SK-N-SH (cell line): ENCODE measurements around the gene NR6A1. TPM values are rescaled to one million over a fixed set of nuclear protein-coding genes. Genes with fewer than 3 reads are reported as not detected.

Experiments
- CTCF ChIA-PET: fragments of 300-600, 350-600 bp; formaldehyde crosslinking; extraction: SDS; loops from one replicate; lab custom pipeline; 2021; lab: Yijun Ruan, JAX
- POLR2A ChIA-PET: fragments of 350-600 bp; sonication (Branson Sonifier 250); formaldehyde crosslinking; extraction: SDS; loops from one replicate; lab custom pipeline; 2020; ENCODE audit warnings: antibody characterized with exemption, inconsistent platforms; lab: Yijun Ruan, JAX
- DNase-seq: peaks from one replicate; pipeline ENCODE4 v3.0.0; 2012
- H2AFZ ChIP-seq: fragments of 200-600 bp; sonication (generic); 2 replicates; pipeline ENCODE4 v1.8.1; 2016; ENCODE audit warnings: antibody characterized with exemption, mild to moderate bottlenecking, low read depth
- H3F3A ChIP-seq: fragments of 200-600 bp; sonication (generic); replicated peaks from 2 replicates; pipeline ENCODE3; 2016; ENCODE audit warnings: antibody characterized with exemption, mild to moderate bottlenecking; ENCODE audit not compliant: insufficient read depth
- H3K27ac ChIP-seq, 2 experiments: fragments of 200-500 bp in 1 of 2; fragments of 200-600 bp in 1 of 2; sonication (Bioruptor generic) in 1 of 2; sonication (generic), shearing (Covaris generic) in 1 of 2; 2 replicates each; pipeline versions ENCODE4 v1.5.1 to v1.6.1; 2014 to 2016; ENCODE audit warnings: low read depth in 2 of 2, inconsistent platforms in 1 of 2, low read length in 1 of 2, mild to moderate bottlenecking in 1 of 2, mixed read lengths in 1 of 2
- H3K27me3 ChIP-seq: fragments of 200-600 bp; sonication (generic), shearing (Covaris generic); 2 replicates; pipeline ENCODE4 v1.6.1; 2016; ENCODE audit warnings: mixed run types; ENCODE audit not compliant: insufficient read depth
- H3K36me3 ChIP-seq, 2 experiments: fragments of 200-500 bp in 1 of 2; fragments of 200-600 bp in 1 of 2; sonication (Bioruptor generic) in 1 of 2; sonication (generic) in 1 of 2; replicated peaks in 1 of 2; 2 replicates each; pipeline versions ENCODE3 to v1.5.1; 2014 to 2016; ENCODE audit warnings: low read length in 1 of 2, mild to moderate bottlenecking in 1 of 2; ENCODE audit not compliant: insufficient read depth in 2 of 2, control insufficient read depth in 1 of 2
- H3K4me1 ChIP-seq, 2 experiments: fragments of 200-500 bp in 1 of 2; fragments of 200-600 bp in 1 of 2; sonication (Bioruptor generic) in 1 of 2; sonication (generic), shearing (Covaris generic) in 1 of 2; 2 replicates each; pipeline versions ENCODE4 v1.5.1 to v1.6.1; 2014 to 2016; ENCODE audit warnings: low read depth in 1 of 2, low read length in 1 of 2, mixed run types in 1 of 2; ENCODE audit not compliant: insufficient read depth in 2 of 2, control insufficient read depth in 1 of 2
- H3K4me2 ChIP-seq: fragments of 200-600 bp; sonication (generic), shearing (Covaris generic); 2 replicates; pipeline ENCODE4 v1.6.1; 2017; ENCODE audit warnings: mixed run types
- H3K4me3 ChIP-seq, 2 experiments: fragments of 200-500 bp in 1 of 2; fragments of 200-600 bp in 1 of 2; sonication (Bioruptor generic) in 1 of 2; sonication (generic), shearing (Covaris generic) in 1 of 2; 2 replicates each; pipeline versions ENCODE4 v1.5.1 to v1.8.1; 2014 to 2016; ENCODE audit warnings: low read depth in 2 of 2, inconsistent platforms in 1 of 2, low read length in 1 of 2, mild to moderate bottlenecking in 1 of 2, mixed read lengths in 1 of 2, moderate library complexity in 1 of 2
- H3K79me2 ChIP-seq: fragments of 200-600 bp; sonication (generic); 2 replicates; pipeline ENCODE4 v1.8.1; 2017; ENCODE audit warnings: mild to moderate bottlenecking; ENCODE audit not compliant: insufficient read depth
- H3K9ac ChIP-seq: fragments of 200-600 bp; sonication (generic); 2 replicates; pipeline ENCODE4 v1.6.1; 2017; ENCODE audit warnings: mixed run types
- H3K9me2 ChIP-seq: fragments of 200-600 bp; sonication (generic); 2 replicates; pipeline ENCODE4 v1.6.1; 2017; ENCODE audit warnings: mixed run types
- H3K9me3 ChIP-seq: fragments of 200-600 bp; sonication (generic); 2 replicates; pipeline ENCODE4 v1.6.1; 2017; ENCODE audit warnings: mixed run types, mild to moderate bottlenecking, moderate library complexity
- H4K20me1 ChIP-seq: fragments of 200-600 bp; sonication (generic); 2 replicates; pipeline ENCODE4 v1.6.1; 2017; ENCODE audit warnings: mild to moderate bottlenecking, mixed run types; ENCODE audit not compliant: insufficient read depth
- CHD2 ChIP-seq: fragments of 150-350 bp; IDR thresholded peaks from 2 replicates; pipeline ENCODE4 v1.6.1; 2018; ENCODE audit warnings: low read length; ENCODE audit not compliant: partially characterized antibody
- EP300 ChIP-seq, 2 experiments: IDR thresholded peaks; 2 replicates each; pipeline versions ENCODE4 v1.4.0 to v1.6.1; 2012; ENCODE audit warnings: borderline replicate concordance in 1 of 2, low read depth in 1 of 2, low read length in 1 of 2
- FOXJ3 ChIP-seq: sonication (generic); formaldehyde crosslinking; IDR thresholded peaks from 2 replicates; pipeline ENCODE4 v1.5.1; 2020; ENCODE audit warnings: mild to moderate bottlenecking, missing genetic modification reagents
- GABPA ChIP-seq: IDR thresholded peaks from 2 replicates; pipeline ENCODE4 v1.4.0; 2012; ENCODE audit warnings: low read depth, mild to moderate bottlenecking
- MXI1 ChIP-seq: IDR thresholded peaks from 2 replicates; pipeline ENCODE4 v1.6.1; 2012; ENCODE audit warnings: mild to moderate bottlenecking, low read depth, low read length, improper control_type of control experiment
- whole genome bisulfite sequencing: methylation state at CpG from one replicate; pipeline ENCODE4 v1.1.6; 2017; ENCODE audit warnings: low lambda C conversion rate; 5-methylcytosine and 5-hydroxymethylcytosine counted together
- polyA plus RNA-seq, 3 experiments: library from polyadenylated mRNA; depleted of rRNA; stranded (reverse); fragments of >200 nt; gene quantifications; 2 replicates each; pipeline ENCODE4 v1.2.3, GENCODE V29; 2012
- TF ChIP-seq, protein P1 (sequence below): IDR thresholded peaks from 2 replicates; pipeline ENCODE4 v1.6.1; 2012; ENCODE audit warnings: mild to moderate bottlenecking, low read depth, low read length, moderate library complexity

Gene NR6A1
- polyA plus RNA-seq, 1 of the 3 experiments (the other 2 are of a cell fraction), result 1.2 TPM

DNA sequence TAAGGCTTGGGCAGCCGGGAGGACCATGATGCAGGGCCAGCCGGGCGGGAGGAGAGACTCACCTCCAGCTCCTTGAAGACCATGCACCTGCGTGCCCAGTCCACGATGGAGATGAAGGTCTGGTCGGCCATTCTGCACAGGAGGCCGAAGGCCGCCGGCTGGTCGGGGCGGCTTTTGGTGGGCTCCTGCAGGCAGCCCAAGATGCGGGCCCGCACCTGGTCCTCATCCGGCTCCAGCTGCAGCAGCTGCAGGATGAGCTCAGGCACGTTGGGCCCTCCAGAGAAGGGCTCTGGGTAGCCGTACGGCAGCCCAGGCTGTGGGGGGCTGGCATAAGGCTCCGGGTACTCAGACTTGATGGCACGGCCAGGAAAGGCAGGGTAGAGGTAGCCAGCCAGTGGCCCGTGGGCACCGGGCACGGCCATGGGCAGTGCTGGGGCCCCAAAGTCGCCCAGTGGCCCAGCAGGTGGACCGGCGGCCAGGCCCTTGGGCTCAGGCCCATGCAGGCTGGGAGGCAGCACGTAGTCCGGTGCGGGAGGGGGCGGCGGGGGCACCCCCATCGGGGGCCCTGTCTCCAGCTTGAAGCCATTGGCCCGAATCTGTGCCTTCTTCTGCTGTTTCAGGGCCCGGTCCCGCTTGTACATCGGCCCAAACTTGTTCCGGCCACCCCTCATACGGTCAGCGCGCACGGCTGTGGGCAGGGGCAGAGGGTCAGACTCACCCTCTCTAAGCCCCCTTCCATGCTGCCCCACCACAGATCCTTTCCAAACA is 270.9 kb downstream of the NR6A1 start:
- WGBS, result 78% methylated on average over 4 of the region's 40 CpGs
- ChIA-PET POLR2A (no interaction called here), CTCF (interaction anchor here (1.2 to 4.1 kb wide), 3 partner anchors 12 to 51 kb away, joined by 4 to 19 read pairs (median 12); no protein-coding TSS in a partner anchor)
- Histone ChIP-seq H3K9me2 (no peaks in the 10 kb centered on the region), H3K4me3 (no peak overlapping the region), H3K79me2 (no peaks in the 10 kb centered on the region), H3K4me2 (no peak overlapping the region), H3K9me3 (no peaks in the 10 kb centered on the region), H3K9ac (no peak overlapping the region), H3K4me1 (no peaks in the 10 kb centered on the region; a peak in 1 of 4 replicates), H3K27ac (no peak overlapping the region), H2AFZ (no peak overlapping the region), H3F3A (no peaks in the 10 kb centered on the region), H3K36me3 (no peaks in the 10 kb centered on the region), H4K20me1 (no peaks in the 10 kb centered on the region), H3K27me3 (peaks cover 42% of the 10 kb centered on the region)
- TF ChIP-seq GABPA, result no peak
- peak; percentile 14 for DNase-seq

DNA sequence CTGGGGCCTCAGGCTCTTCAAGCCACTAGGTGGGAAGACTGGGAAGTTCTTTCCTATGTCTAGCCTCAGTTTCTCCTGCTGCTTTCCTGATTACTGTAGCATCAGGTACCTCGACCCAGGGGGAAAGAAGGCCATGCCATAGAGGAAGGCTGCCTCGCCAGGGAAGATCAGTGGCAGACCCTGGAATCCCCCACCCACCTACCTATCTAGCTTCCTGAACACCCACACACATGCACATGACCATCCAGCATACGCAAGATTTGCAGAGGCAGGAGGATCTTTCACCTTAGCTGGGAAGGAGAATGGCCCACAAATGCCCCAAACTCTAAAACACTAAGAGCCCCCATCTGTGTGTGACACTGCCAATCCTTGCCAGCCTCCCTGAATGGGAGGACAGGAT is 271.9 kb downstream of the NR6A1 start:
- Histone ChIP-seq H3K9ac (no peak overlapping the region), H3K9me2 (no peaks in the 10 kb centered on the region), H4K20me1 (no peaks in the 10 kb centered on the region), H3F3A (no peaks in the 10 kb centered on the region), H2AFZ (no peak overlapping the region), H3K27me3 (peaks cover 37% of the 10 kb centered on the region), H3K4me3 (no peak overlapping the region), H3K9me3 (no peaks in the 10 kb centered on the region), H3K4me1 (no peaks in the 10 kb centered on the region; a peak in 1 of 4 replicates), H3K4me2 (no peak overlapping the region), H3K79me2 (no peaks in the 10 kb centered on the region), H3K27ac (no peak overlapping the region), H3K36me3 (no peaks in the 10 kb centered on the region)
- ChIA-PET POLR2A (no interaction called here), CTCF (interaction anchor here (1.2 to 4.1 kb wide), 2 partner anchors 37 to 52 kb away, joined by 4 to 12 read pairs; no protein-coding TSS in a partner anchor)
- TF ChIP-seq, protein P1, sequence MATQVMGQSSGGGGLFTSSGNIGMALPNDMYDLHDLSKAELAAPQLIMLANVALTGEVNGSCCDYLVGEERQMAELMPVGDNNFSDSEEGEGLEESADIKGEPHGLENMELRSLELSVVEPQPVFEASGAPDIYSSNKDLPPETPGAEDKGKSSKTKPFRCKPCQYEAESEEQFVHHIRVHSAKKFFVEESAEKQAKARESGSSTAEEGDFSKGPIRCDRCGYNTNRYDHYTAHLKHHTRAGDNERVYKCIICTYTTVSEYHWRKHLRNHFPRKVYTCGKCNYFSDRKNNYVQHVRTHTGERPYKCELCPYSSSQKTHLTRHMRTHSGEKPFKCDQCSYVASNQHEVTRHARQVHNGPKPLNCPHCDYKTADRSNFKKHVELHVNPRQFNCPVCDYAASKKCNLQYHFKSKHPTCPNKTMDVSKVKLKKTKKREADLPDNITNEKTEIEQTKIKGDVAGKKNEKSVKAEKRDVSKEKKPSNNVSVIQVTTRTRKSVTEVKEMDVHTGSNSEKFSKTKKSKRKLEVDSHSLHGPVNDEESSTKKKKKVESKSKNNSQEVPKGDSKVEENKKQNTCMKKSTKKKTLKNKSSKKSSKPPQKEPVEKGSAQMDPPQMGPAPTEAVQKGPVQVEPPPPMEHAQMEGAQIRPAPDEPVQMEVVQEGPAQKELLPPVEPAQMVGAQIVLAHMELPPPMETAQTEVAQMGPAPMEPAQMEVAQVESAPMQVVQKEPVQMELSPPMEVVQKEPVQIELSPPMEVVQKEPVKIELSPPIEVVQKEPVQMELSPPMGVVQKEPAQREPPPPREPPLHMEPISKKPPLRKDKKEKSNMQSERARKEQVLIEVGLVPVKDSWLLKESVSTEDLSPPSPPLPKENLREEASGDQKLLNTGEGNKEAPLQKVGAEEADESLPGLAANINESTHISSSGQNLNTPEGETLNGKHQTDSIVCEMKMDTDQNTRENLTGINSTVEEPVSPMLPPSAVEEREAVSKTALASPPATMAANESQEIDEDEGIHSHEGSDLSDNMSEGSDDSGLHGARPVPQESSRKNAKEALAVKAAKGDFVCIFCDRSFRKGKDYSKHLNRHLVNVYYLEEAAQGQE, result no peak
- TF ChIP-seq EP300 (IDR thresholded peaks at IDR 0.05; ENCODE audit: borderline replicate concordance in 1 of 2, low read depth in 1 of 2, low read length in 1 of 2), result no peak
- TF ChIP-seq FOXJ3 (CRISPR knock-in tag), result no peak
- TF ChIP-seq CHD2, result no peak
- TF ChIP-seq MXI1, result no peak
- WGBS, result 50% methylated on average over 3 of the region's 3 CpGs
- no peak for DNase-seq
